HG03432 (cell line): ENCODE results near the gene KDM4C.

ENCODE experiments used
- ATAC-seq: cut with Tn5 transposase; IDR thresholded peaks from one replicate; pipeline ENCODE4 v1.9.1; 2021; ENCODE audit warnings: mild to moderate bottlenecking, moderate library complexity; ENCODE audit not compliant: unreplicated experiment

Gene KDM4C

GRCh38 chr9:7085357-7085756, 327.6 kb downstream of the KDM4C start:
- no peak for ATAC-seq

GRCh38 chr9:7086389-7086788, 328.6 kb downstream of the KDM4C start:
- no peak for ATAC-seq

- ATAC-seq = no peak
Observed at GRCh38 chr9:7088611-7089010, 330.8 kb downstream of the KDM4C start.

- no peak for ATAC-seq
Observed at GRCh38 chr9:7089406-7090193, 331.8 kb downstream of the KDM4C start.

- no peak for ATAC-seq
Observed at GRCh38 chr9:7093040-7093439, 335.3 kb downstream of the KDM4C start.

- no peak for ATAC-seq
Observed at GRCh38 chr9:7094052-7094451, 336.3 kb downstream of the KDM4C start.

GRCh38 chr9:7094576-7094975, 336.8 kb downstream of the KDM4C start:
- peak; percentile 6 for ATAC-seq

GRCh38 chr9:7095058-7095457, 337.3 kb downstream of the KDM4C start:
- ATAC-seq = peak; percentile 82

GRCh38 chr9:7097040-7097715, 339.4 kb downstream of the KDM4C start:
- ATAC-seq = no peak

GRCh38 chr9:7097785-7098752, 340.3 kb downstream of the KDM4C start:
- ATAC-seq = no peak

- ATAC-seq = no peak
Observed at GRCh38 chr9:7103367-7103766, 345.6 kb downstream of the KDM4C start.

GRCh38 chr9:7103771-7104170, 346.0 kb downstream of the KDM4C start:
- no peak for ATAC-seq

GRCh38 chr9:7104625-7105024, 346.9 kb downstream of the KDM4C start:
- no peak for ATAC-seq

- ATAC-seq = no peak
Observed at GRCh38 chr9:7105095-7105494, 347.3 kb downstream of the KDM4C start.

- no peak for ATAC-seq
Observed at GRCh38 chr9:7108936-7109335, 351.2 kb downstream of the KDM4C start.

GRCh38 chr9:7111413-7111812, 353.6 kb downstream of the KDM4C start:
- no peak for ATAC-seq

- ATAC-seq = no peak
Observed at GRCh38 chr9:7115606-7116005, 357.8 kb downstream of the KDM4C start.

GRCh38 chr9:7117676-7118561, 360.1 kb downstream of the KDM4C start:
- peak; percentile 85 for ATAC-seq

- peak; percentile 46 for ATAC-seq
Observed at GRCh38 chr9:7118633-7119032, 360.9 kb downstream of the KDM4C start.

- ATAC-seq = no peak
Observed at GRCh38 chr9:7119612-7120011, 361.8 kb downstream of the KDM4C start.
